ENCODE measurements around the gene EFHD1. TPM values are rescaled to one million over a fixed set of nuclear protein-coding genes. Genes with fewer than 3 reads are reported as not detected.
A peak's percentile ranks its signal among the peaks of the same experiment; 100 is the strongest.

Gene EFHD1
- total and polyA plus RNA-seq, 2 of the 13 experiments (the other 11 are each of a cell fraction or from before 2014, with no cell fraction given): 0.09 TPM; not detected in 1

DNA sequence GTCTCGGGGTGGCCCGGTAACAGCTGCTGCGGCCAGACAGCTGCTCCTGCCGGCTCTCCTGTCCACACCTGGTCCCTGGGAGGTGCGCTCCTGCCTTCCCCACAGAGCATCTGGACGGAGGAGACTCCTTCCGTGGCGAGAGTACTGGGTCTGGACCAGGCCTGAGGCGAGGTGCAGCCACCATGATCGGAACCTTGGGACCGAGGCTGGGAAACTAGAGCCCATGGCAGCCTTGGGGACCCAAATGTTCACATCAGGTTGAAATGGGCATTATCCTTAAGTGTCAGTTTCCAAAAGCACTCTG is 64.4 kb downstream of the EFHD1 start (continued):
- TF ChIP-seq ZNF609 (CRISPR knock-in tag; IDR thresholded peaks at IDR 0.05; ENCODE audit: borderline replicate concordance): no peak
- TF ChIP-seq ZNF280D (CRISPR knock-in tag; IDR thresholded peaks at IDR 0.05): no peak
- no peak for TF ChIP-seq GPBP1L1 (CRISPR knock-in tag; IDR thresholded peaks at IDR 0.05)
- TF ChIP-seq SAP130 (CRISPR knock-in tag; IDR thresholded peaks at IDR 0.05; ENCODE audit: low read depth): 0 out of 2 replicates have a peak, but pooled peaks have one; percentile 4
- TF ChIP-seq ZNF800 (CRISPR knock-in tag; IDR thresholded peaks at IDR 0.05): 0 out of 2 replicates have a peak, but pooled peaks have one; percentile 21
- TF ChIP-seq TGIF2 (CRISPR knock-in tag; IDR thresholded peaks at IDR 0.05): 0 out of 2 replicates have a peak, but pooled peaks have one; percentile 37
- peak; percentile 14 for TF ChIP-seq ZFX (CRISPR knock-in tag; IDR thresholded peaks at IDR 0.05; ENCODE audit: low read depth)
- TF ChIP-seq ATF7 (IDR thresholded peaks at IDR 0.05): no peak
- TF ChIP-seq ATF7 (CRISPR knock-in tag; IDR thresholded peaks at IDR 0.05): no peak
- no peak for TF ChIP-seq ZNF501 (CRISPR knock-in tag; IDR thresholded peaks at IDR 0.05)
- no peak for TF ChIP-seq TP53 (CRISPR knock-in tag; conservative IDR thresholded peaks at IDR 0.05)
- no peak for TF ChIP-seq ZNF850 (CRISPR knock-in tag; conservative IDR thresholded peaks at IDR 0.05)
- TF ChIP-seq ZNF34 (CRISPR knock-in tag; IDR thresholded peaks at IDR 0.05; ENCODE audit: borderline replicate concordance): no peak

Measured in HepG2 (cell line).